Skin epidermis (tissue), 12 donors: Measurements from ENCODE around the gene ZNF133.
"Not testable (repeated sequence)": the region's sequence is repeated elsewhere in the genome, so short reads cannot be mapped to it uniquely, and the experiment has no call there.

ENCODE experiments used
- H3K27ac ChIP-seq, 21 experiments: fragments of 200-600 bp; sonication (generic) in 11 of 21; one replicate each; pipeline ENCODE4 v1.5.0; 2020; ENCODE audit warnings: mild to moderate bottlenecking in 3 of 21, inconsistent platforms in 2 of 21, moderate library complexity in 2 of 21
- H3K4me3 ChIP-seq, 7 experiments: fragments of 200-600 bp; sonication (generic) in 2 of 7; one replicate each; pipeline ENCODE4 v1.5.0; 2020; ENCODE audit warnings: inconsistent platforms in 2 of 7, mild to moderate bottlenecking in 2 of 7, moderate library complexity in 1 of 7

ZNF133 gene

GRCh38 chr20:18349749-18350148 lies 61.4 kb downstream of the ZNF133 start:
- H3K27ac ChIP-seq, H3K4me3 ChIP-seq: not testable (repeated sequence)

GRCh38 chr20:18359854-18360253 lies 71.5 kb downstream of the ZNF133 start:
- Histone ChIP-seq H3K27ac (no peak overlapping the region), H3K4me3 (no peak overlapping the region)

GRCh38 chr20:18360635-18361034 lies 72.3 kb downstream of the ZNF133 start:
- no peak overlapping the region for H3K27ac ChIP-seq
- no peak overlapping the region for H3K4me3 ChIP-seq

GRCh38 chr20:18361678-18362077 lies 73.4 kb downstream of the ZNF133 start:
- H3K4me3 ChIP-seq: no peak overlapping the region
- no peak overlapping the region for H3K27ac ChIP-seq

- H3K4me3 ChIP-seq: no peak overlapping the region
- H3K27ac ChIP-seq: no peak overlapping the region
Observed at GRCh38 chr20:18362916-18363315, 74.6 kb downstream of the ZNF133 start.

GRCh38 chr20:18363708-18364107 lies 75.4 kb downstream of the ZNF133 start:
- Histone ChIP-seq H3K4me3 (no peak overlapping the region), H3K27ac (no peak overlapping the region)

- no peak overlapping the region for H3K27ac ChIP-seq
- no peak overlapping the region for H3K4me3 ChIP-seq
Observed at GRCh38 chr20:18364768-18365167, 76.4 kb downstream of the ZNF133 start.
